NCI-H1694 treated with DMSO at 0.1 percent for 48 hours (cell line): ENCODE measurements around the gene MSL2.
"Not testable (repeated sequence)": the region's sequence is repeated elsewhere in the genome, so short reads cannot be mapped to it uniquely, and the experiment has no call there.

ENCODE experiments used
- DNase-seq: peaks from one replicate; lab custom pipeline; 2025; lab: John Stamatoyannopoulos, UW

MSL2 gene

DNA sequence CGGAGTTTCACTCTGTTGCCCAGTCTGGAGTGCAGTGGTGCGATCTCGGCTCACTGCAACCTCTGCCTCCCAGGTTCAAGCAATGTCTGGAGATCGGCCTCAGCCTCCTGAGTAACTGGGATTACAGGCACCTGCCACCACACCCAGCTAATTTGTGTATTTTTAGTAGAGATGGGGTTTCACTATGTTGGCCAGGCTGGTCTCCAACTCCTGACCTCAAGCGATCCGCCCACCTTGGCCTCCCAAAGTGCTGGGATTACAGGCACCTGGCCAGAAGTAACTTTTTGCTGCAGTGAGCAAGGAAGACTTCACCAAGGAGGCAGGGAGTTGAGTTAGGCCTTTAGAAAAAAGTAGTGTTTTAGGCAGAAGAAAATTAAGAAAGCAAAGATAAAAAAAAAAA lies 3.9 kb downstream of the MSL2 start:
- not testable (repeated sequence) for DNase-seq

DNA sequence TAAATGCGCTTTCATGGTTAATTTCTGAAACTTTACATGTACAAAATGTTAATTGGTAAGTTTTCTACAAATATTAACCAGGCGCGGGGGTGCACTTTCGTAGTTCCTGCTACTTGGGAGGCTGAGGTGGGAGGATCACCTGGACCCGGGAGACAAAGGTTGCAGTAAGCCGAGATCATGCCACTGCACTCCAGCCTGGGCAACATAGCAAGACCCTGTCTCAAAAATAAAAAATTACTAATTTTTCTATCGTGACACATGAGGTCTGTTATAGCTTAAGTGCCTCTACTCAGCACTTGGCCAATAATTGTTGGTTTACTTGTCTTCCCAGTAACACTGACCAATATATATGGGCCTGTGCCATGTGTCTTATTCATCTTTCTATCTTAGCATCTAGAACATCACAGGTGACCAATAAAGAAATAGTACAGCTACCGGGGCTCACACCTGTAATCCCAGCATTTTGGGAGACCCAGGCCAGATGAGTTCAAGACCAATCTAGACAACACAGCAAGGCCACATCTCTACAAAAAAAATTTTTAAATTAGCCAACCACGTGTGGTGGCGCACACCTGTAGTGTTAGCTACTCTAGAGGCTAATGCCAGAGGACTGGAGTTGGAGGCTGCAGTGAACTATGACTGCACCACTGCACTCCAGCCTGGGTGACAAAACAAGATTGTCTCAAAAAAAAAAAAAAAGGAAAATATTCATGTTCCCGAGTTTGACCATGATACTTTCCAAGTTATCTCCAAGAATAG lies 6.1 kb downstream of the MSL2 start:
- no peak for DNase-seq

DNA sequence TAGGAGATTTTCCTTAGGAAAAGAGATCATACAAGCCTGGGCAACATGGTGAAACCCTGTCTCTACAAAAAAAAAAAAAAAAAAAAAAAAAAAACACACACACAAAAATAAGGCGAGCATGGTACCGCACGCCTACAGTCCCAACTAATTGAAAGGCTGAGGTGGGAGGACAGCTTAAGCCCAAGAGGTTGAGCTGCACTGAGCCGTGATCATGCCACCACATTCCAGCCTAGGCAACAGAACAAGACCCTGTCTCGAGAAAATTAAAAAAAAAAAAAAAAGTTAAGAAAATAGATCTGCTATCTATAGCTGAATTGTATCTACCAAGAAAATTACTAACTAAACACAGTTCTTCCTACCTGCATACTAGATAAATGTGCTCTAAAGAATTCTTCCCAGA lies 7.1 kb downstream of the MSL2 start:
- no peak for DNase-seq

DNA sequence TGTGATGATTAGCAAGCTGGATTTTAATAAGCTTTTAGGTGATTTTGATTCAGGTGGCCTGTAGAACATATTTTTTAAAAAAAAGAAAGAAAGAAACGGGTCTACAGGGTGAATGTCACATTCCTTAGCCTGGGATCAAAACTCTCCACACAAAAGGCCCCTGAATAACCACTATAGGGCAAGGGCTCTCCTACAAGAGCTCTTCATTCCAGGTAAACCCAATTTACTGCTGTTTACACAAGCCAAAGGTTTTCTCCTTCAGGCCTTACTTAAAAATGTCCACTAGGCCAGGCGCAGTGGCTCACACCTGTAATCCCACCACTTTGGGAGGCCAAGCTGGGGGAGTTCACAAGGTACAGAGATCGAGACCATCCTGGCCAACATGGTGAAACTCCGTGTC lies 8.3 kb downstream of the MSL2 start:
- DNase-seq = no peak

DNA sequence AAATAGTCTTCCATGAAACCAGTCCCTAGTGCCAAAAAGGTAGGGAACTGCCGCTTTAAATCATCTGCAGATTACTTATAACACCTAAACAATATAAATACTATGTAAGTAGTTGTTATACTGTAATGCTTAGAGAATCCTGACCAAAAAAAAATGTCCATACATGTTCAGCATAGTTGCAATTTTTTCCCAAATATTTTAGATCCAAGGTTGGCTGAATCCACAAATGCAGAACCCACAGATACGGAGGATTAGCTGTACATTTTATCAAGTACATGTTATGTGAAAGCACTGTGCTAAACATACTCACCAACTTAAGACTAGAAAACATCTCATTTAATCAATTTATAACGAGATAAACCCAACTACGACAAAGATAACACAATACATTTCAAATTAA lies 9.3 kb downstream of the MSL2 start:
- DNase-seq = no peak

DNA sequence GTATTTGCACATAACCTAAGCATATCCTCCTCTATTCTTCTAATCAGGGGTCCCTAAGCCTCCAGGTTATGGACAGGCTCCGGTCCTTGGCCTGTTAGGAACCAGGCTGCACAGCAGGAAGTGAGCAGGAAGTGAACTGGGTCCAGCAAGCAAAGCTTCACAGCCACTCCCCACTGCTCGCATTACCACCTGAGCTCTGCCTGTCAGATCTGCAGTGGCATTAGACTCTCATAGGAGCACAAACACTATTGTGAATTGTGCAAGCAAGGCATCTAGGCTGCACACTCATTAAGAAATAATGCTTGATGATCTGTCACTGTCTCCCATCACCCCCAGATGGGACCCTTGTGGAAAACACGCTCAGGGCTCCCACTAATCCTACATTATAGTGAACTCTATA lies 9.8 kb downstream of the MSL2 start:
- DNase-seq = no peak

DNA sequence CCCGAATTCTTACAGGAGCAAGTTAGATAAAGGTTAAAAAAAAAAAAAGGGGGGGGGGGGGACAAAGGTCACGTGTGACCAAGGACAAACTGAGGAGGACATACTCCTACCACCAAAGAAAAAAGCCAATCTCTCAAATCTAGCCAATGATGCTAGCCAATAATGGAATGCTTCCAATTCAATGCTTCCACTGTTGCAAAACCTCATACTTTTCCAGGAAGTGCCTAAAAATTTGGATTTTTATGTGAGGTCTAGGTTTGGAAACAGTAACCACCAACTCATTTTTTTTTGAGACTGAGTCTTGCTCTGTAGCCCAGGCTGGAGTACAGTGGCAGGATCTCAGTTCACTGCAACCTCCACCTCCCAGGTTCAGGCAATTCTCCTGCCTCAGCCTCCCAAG lies 11.4 kb downstream of the MSL2 start:
- DNase-seq = no peak

DNA sequence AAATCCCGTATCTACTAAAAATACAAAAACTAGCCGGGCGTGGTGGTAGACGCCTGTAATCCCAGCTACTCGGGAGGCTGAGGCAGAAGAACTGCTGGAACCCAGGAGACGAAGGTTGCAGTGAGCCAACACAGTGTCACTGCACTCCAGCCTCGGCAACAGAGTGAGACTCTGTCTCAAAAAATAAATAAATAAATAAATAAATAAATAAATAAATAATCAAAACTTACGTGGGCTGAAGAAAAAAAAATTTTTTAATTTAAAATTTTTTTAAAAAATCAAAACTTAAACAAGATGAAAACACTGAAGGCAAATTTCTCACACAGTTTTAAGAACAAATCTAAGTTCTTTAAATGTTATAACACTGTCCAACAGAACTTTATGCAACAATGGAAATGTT lies 14.4 kb downstream of the MSL2 start:
- no peak for DNase-seq

DNA sequence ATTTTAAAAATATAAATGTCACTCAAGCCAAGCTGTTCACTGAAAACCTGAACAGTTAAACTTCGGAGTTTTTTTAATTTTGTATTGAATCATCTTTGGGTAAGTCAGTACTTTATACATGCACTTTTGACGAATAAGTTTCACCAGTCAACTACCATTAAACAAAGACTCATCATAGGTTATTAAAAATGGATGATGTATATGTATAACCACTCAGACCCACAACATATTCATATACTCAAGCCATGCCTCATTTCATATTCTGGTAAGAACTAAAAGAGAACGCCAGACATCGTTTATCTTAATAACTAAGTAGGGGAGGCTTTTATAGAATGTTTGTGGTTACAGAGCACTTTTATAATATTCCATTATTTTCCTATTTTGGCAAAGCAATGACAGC lies 18.3 kb downstream of the MSL2 start:
- DNase-seq = no peak

DNA sequence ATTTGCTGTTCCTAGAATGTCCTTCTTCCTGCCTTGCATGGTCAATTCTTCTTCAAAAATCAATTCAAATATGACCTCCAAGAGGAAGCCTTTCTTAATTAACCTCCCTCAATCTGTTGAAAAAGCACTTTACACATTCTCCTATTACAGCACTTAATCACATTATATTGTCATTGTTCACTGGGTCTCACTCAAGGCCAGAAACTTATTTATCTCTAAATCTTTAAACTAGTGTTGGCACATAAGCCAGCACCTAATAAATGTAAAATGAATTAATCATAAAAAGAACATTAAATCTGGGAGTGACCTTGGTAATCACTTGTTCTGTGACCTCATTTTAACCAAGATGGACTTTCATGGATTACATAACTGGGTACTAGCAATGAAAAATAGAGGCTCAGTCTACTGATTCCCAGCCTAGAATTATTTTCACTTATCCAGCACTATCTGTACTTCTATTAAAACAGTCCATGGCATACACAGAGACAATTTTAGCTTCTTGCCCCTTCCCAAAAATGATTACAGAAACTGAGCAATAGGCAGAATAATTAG lies 22.1 kb downstream of the MSL2 start:
- DNase-seq = no peak

DNA sequence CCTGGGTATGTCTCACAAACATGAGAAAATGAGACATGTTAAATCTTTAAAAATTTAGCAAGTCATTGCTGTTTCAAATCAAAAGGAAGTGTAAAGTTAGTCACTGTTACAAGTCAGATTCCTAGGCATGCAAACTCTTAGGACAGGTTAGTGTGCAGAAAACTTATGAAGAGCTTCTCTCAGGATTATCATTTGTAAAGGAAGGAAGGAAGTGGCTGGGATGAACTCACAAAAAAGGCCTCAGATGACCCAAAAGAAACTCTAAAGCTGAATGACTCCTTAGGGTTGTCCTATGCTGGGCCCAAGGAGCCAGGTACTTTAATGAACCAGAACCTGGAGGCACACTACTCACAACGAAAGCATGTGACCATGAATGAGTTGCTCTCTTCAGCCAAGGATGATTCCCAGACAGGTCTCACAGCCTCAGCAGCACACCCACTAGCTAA lies 25.0 kb downstream of the MSL2 start:
- no peak for DNase-seq

DNA sequence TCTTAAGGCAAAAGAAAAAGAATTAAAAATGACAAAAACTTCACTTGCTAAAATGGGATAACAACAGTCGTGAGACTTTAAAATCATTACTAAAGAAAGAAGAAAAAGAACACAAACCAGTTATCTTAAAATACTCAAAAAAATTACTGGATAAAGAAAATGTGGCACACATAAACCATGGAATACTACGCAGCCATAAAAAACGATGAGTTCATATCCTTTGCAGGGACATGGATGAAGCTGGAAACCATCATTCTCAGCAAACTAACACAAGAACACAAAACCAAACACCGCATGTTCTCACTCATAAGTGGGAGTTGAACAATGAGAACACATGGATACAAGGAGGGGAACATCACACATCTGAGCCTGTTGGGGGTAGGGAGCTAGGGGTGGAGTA lies 27.9 kb downstream of the MSL2 start:
- not testable (repeated sequence) for DNase-seq

DNA sequence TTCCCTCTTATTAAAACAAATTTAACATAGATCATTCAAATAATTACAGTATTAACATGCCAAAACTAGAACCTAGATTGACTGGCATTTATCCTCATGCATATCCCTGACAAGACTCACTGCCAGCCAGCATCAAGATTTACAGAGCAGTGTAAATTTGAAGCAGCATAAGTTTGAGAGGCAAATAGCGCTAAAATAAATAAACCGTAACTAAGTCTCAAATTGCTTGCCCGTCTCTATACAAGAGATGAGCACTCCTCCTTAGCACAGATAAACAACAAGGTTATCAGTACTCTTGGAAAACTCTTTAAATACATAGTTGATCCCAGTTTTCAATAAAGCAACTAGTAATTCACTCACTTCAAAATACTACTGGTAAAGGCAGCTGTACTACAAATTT lies 29.6 kb downstream of the MSL2 start:
- DNase-seq = no peak

DNA sequence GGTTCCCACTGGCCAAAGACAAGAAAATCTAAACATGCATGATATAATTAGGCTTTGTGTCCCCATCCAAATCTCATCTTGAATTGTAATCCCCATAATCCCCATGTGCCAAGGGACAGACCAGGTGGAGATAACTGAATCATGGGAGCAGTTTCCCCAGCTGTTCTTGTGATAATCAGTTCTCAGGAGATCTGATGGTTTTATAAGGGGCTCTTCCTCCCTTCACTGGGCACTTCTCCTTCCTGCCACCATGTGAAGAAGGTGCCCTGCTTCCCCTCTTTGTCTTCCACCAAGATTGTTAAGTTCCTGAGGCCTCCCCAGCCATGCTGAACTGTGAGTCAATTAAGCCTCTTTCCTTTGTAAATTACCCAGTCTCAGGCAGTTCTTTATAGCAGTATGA lies 32.5 kb downstream of the MSL2 start:
- not testable (repeated sequence) for DNase-seq

DNA sequence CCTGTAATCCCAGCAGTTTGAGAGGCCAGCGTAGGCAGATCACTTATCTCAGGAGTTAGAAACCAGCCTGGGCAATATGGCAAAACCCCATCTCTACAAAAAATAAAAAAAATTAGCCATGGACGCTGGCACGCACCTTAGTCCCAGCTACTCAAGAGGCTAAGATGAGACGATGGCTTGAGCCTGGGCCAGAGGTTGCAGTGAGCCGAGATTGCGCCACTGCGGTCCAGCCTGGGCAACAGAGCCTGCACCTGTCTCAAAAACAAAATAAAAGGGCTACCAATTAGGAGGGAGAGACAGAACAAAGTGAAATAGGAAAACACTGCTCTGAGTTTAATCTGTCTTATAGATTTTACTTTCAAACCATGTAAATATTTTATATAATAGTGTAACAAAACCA lies 33.8 kb downstream of the MSL2 start:
- DNase-seq = no peak

DNA sequence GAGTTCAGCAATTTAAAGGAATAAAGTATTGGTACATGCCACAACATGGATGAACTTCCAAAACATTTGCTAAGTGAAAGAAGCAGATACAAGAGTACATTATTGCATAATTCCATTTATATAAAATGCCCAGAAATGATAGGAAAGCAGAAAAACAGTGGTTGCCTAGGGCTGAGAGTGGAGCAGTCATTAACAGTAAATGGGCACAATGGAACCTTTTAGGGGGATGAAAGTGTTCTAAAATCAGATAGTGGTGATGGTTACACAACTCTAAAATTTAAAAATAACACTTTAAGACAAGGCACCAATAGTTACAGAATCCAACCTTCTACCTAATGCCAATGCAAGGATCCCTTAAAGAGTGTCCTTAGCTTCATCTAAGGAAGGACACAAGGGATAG lies 34.6 kb downstream of the MSL2 start:
- DNase-seq = no peak

DNA sequence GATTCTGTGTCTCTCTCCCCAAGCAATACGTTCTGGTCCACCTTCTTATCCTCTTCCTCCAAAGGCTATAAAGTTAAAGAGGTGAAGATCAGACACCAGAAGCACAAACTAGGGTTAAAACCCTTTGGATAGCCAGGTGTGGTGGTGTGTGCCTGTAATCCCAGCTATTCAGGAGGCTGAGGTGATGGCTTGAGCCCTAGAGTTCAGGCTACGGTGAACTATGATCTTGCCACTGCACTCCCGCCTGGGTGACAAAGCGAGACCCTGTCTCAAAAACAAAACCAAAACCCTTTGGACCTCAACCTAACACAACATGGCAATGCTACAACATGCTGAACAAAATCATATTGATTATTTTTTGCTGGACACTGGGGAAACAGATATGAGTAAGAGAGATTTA lies 43.2 kb downstream of the MSL2 start:
- no peak for DNase-seq

DNA sequence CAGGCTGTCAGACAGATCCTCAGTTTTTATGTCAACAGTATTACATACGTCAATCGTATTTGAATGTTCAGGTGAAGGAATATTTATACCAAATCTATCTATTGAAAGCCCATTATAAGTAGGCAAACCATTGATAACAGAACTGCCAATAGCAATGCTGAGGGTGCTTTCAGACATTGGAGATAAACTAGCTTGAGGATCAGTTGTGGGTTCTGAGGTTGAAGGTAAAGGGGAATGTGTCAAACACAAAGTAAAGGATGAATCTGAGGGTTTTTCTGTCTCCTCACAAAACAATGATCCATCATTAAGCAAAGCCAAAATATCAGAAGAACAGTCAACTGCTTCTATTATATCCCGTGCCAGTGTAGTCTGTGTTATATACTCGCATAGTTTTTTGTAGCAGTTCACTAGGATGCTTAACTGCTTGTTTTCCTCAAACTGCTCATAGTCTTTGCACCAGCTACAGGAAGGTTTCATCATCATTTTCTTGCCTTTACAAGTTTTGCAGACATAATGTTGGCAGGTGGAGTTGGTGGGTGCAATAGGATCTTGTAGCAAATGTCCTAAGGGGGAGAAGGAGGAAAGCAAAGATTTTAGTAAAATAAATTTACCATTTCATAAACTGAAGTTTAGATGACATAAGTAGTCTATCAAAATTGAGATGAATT lies 43.8 kb downstream of the MSL2 start:
- DNase-seq = no peak

DNA sequence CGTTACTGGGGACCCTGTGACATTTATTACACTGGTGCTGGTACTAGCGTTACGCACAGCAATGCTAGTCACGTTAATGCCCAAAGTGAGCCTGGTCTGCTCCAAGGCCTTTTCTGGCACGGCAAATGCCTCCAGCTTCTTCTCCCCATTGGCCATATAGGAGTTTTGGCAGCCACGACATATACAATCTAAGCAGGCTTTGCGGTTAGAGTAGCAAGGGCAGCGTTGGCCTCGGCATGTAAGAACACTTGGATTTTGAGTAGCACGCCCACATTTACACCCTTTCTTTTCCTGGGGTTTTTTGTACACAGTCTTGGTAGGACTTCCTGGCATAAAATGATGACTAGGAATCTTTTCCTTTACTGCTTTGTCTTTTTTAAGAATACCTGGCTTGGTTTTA lies 44.9 kb downstream of the MSL2 start:
- DNase-seq = no peak

DNA sequence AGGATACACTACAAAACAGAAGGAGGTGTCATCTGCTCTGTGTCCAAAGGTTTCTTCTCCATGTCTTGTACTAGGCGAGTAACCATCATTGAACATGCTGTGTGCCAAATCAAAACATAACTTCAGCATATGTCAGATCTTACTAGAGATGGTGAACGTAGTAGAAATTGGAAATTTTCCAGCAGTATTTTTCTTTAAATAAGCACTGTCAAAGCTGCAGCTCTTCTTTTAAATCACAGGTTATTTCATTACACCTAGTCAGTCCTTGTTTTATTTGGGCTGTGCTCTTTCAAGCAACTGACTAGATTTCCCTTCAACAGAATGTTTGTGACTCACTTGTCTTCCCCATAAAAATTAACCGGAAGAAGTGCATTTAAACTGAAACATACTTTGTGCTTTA lies 46.5 kb downstream of the MSL2 start:
- no peak for DNase-seq

DNA sequence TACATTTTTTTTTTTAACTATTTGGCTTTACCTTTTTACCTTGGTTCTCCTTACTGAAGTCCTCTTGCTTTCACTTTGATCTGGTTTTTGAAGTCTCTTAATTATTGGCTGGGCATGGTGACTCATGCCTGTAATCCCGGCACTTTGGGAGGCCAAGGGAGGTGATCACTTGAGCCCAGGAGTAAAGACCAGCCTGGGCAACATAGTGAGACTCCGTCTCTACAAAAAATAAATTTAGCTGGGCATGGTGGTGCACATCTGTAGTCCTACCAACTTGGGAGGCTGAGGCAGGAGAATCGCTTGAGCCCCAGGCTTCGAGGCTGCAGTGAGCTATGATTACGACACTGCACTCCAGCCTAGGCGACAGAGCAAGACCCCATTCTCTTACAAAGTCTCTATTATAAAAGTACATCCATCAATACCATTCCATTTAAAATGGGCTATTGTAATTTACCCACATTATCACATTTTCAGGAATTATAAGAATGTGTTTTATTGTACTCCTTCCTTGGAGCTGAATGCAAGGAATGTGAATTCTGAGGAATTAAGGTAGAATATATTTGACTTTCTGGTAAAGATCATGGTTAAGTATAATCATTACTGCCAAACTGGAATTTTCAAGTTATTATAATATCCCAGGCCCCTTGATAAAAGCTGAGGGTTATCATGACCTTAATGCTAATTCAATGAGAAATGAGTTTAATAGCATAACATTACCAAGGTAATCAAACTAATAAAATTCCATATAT lies 49.0 kb downstream of the MSL2 start:
- no peak for DNase-seq

DNA sequence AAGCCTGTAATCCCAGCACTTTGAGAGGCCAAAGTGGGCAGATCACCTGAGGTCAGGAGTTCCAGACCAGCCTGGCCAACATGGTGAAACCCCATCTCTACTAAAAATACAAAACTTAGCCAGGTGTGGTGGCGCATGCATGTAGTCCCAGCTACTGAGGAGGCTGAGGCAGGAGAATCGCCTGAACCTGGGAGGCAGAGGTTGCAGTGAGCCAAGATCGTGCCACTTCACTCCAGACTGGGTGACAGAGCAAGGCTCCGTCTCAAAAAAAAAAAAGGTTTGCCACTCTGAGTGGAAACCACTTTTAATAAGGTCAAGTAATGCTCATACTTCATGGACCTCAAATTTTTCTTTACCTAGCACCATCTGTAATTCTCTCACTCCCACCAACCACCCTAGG lies 51.7 kb downstream of the MSL2 start:
- DNase-seq = not testable (repeated sequence)

DNA sequence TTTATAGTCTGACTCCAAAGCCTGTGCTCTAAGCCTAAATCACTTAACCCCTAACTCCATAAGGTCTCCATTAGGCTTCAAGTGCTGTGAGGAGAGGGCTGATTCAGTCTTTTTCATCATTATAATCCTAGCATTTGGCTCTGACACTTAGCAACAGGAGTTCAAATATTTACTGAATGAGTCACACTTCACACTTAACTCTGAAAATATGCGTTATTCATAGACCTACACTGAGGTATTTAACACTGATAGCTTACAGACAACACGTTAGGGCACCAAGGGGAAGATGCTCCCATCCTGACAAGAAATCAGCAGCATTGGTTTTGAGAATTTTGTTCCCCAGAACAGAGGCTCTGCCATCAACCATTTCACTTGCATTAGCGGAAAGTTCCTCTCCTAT lies 53.5 kb downstream of the MSL2 start:
- no peak for DNase-seq
